H1 (cell line): ENCODE results near the gene PFDN4. TPM values are rescaled to one million over a fixed set of nuclear protein-coding genes. Genes with fewer than 3 reads are reported as not detected.

Experiments used
- CHD7 ChIP-seq: fragments of 300-600 bp; sonication (generic); IDR thresholded peaks from 2 replicates; pipeline ENCODE4 v1.7.1; 2012; ENCODE audit warnings: low read length, moderate library complexity, mild to moderate bottlenecking, inconsistent platforms; ENCODE audit not compliant: insufficient replicate concordance
- FOSL1 ChIP-seq: IDR thresholded peaks from 2 replicates; pipeline ENCODE4 v1.6.1; 2011; ENCODE audit warnings: mild to moderate bottlenecking, low read depth, low read length, moderate library complexity; ENCODE audit not compliant: insufficient read depth
- POLR2AphosphoS5 ChIP-seq: IDR thresholded peaks from 2 replicates; pipeline ENCODE4 v1.6.1; 2011; ENCODE audit warnings: low read depth, low read length
- POU5F1 ChIP-seq: IDR thresholded peaks from 2 replicates; pipeline ENCODE4 v1.6.1; 2011; ENCODE audit warnings: low read depth, mild to moderate bottlenecking, low read length, moderate library complexity
- TEAD4 ChIP-seq: IDR thresholded peaks from 2 replicates; pipeline ENCODE4 v1.6.1; 2012; ENCODE audit warnings: low read depth, low read length, inconsistent platforms, mixed read lengths
- polyA plus RNA-seq, 7 experiments: library from polyadenylated mRNA; depleted of rRNA in 3 of 7; stranded (reverse) in 5 of 7; unstranded in 2 of 7; fragments of >200 nt in 5 of 7; fragments of 200-250 nt in 2 of 7; gene quantifications; 1 replicate in 5 of 7; 2 replicates in 1 of 7; 4 replicates in 1 of 7; pipeline versions ENCODE4 v1.2.1 to v1.2.3, GENCODE V29; 2011 to 2013; ENCODE audit warnings: missing spikeins in 2 of 7, mixed read lengths in 2 of 7
- total RNA-seq: library from RNA; stranded (reverse); fragmentation: NEBNext Ultra II Directional; extraction: Animal tissue kit (Norgen Biotek cat#: 25700); gene quantifications from 2 replicates; pipeline ENCODE4 v1.2.1, GENCODE V29; 2021

The PFDN4 gene
- total and polyA plus RNA-seq, 2 of the 8 experiments (the other 6 are each of a cell fraction or from before 2014, with no cell fraction given), result 41.9 to 96.8 TPM

- TF ChIP-seq CHD7 (no peak), TEAD4 (no peak), POU5F1 (no peak), FOSL1 (no peak), POLR2AphosphoS5 (no peak)
- TF ChIP-seq, all 59 proteins: peak for 0
Measured at GRCh38 chr20:54212226-54212625, 4.3 kb downstream of the PFDN4 start (continued).
